Measurements from ENCODE around the gene XPO5. TPM values are rescaled to one million over a fixed set of nuclear protein-coding genes. Genes with fewer than 3 reads are reported as not detected.

XPO5 gene
- total and polyA plus RNA-seq, 9 of the 15 experiments (the other 6 are each of a cell fraction or from before 2014, with no cell fraction given) = 36.0 to 170 (median 99.1) TPM

DNA sequence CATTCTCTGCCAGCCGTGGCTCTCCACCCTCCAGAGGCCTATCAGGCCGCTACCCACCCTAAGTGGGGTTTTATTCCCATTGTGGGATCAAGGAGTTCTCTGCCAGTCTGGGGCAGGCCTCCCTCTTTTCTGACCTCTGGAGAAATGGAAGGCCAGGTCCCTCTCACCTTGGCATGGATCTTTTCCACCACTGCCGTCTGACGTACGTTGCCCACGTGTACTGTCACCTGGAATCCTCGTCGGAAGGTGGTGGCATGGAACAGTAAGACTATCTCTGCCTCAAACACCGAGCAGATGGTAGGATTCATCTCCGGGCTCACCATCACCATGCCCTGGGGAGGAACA, 46.0 kb upstream of the XPO5 start (continued):
- TF ChIP-seq, protein P1, sequence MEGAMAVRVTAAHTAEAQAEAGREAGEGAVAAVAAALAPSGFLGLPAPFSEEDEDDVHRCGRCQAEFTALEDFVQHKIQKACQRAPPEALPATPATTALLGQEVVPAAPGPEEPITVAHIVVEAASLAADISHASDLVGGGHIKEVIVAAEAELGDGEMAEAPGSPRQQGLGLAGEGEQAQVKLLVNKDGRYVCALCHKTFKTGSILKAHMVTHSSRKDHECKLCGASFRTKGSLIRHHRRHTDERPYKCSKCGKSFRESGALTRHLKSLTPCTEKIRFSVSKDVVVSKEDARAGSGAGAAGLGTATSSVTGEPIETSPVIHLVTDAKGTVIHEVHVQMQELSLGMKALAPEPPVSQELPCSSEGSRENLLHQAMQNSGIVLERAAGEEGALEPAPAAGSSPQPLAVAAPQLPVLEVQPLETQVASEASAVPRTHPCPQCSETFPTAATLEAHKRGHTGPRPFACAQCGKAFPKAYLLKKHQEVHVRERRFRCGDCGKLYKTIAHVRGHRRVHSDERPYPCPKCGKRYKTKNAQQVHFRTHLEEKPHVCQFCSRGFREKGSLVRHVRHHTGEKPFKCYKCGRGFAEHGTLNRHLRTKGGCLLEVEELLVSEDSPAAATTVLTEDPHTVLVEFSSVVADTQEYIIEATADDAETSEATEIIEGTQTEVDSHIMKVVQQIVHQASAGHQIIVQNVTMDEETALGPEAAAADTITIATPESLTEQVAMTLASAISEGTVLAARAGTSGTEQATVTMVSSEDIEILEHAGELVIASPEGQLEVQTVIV (CRISPR knock-in tag; IDR thresholded peaks at IDR 0.05; ENCODE audit: borderline replicate concordance) = no peak
- TF ChIP-seq POLR2G (IDR thresholded peaks at IDR 0.05; ENCODE audit: low read depth, low read length) (0 out of 2 replicates have a peak, but pooled peaks have one; percentile 9), ZKSCAN1 (IDR thresholded peaks at IDR 0.05; ENCODE audit: low read depth, low read length) (no peak), RBFOX2 (IDR thresholded peaks at IDR 0.05; ENCODE audit: low read depth, low read length) (peak; percentile 42), RBM25 (IDR thresholded peaks at IDR 0.05; ENCODE audit: low read depth, low read length, severe bottlenecking) (no peak), GTF2E2 (tag; IDR thresholded peaks at IDR 0.05) (no peak), RHOXF2B (CRISPR knock-in tag; conservative IDR thresholded peaks at IDR 0.05) (no peak)
- TF ChIP-seq, protein P2, sequence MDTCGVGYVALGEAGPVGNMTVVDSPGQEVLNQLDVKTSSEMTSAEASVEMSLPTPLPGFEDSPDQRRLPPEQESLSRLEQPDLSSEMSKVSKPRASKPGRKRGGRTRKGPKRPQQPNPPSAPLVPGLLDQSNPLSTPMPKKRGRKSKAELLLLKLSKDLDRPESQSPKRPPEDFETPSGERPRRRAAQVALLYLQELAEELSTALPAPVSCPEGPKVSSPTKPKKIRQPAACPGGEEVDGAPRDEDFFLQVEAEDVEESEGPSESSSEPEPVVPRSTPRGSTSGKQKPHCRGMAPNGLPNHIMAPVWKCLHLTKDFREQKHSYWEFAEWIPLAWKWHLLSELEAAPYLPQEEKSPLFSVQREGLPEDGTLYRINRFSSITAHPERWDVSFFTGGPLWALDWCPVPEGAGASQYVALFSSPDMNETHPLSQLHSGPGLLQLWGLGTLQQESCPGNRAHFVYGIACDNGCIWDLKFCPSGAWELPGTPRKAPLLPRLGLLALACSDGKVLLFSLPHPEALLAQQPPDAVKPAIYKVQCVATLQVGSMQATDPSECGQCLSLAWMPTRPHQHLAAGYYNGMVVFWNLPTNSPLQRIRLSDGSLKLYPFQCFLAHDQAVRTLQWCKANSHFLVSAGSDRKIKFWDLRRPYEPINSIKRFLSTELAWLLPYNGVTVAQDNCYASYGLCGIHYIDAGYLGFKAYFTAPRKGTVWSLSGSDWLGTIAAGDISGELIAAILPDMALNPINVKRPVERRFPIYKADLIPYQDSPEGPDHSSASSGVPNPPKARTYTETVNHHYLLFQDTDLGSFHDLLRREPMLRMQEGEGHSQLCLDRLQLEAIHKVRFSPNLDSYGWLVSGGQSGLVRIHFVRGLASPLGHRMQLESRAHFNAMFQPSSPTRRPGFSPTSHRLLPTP (IDR thresholded peaks at IDR 0.05; ENCODE audit: borderline replicate concordance, extremely low read depth, insufficient read length) = no peak
- TF ChIP-seq, protein P3, sequence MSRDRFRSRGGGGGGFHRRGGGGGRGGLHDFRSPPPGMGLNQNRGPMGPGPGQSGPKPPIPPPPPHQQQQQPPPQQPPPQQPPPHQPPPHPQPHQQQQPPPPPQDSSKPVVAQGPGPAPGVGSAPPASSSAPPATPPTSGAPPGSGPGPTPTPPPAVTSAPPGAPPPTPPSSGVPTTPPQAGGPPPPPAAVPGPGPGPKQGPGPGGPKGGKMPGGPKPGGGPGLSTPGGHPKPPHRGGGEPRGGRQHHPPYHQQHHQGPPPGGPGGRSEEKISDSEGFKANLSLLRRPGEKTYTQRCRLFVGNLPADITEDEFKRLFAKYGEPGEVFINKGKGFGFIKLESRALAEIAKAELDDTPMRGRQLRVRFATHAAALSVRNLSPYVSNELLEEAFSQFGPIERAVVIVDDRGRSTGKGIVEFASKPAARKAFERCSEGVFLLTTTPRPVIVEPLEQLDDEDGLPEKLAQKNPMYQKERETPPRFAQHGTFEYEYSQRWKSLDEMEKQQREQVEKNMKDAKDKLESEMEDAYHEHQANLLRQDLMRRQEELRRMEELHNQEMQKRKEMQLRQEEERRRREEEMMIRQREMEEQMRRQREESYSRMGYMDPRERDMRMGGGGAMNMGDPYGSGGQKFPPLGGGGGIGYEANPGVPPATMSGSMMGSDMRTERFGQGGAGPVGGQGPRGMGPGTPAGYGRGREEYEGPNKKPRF (IDR thresholded peaks at IDR 0.05; ENCODE audit: low read depth, low read length) = no peak
